HCT116 (cell line): ENCODE data around the gene YKT6. TPM values are rescaled to one million over a fixed set of nuclear protein-coding genes. Genes with fewer than 3 reads are reported as not detected.

ENCODE experiments used
- ATAC-seq: fragments of 200-7000 bp; cut with Tn5 transposase; 2 replicates; pipeline ENCODE4 v1.9.1; 2020; ENCODE audit warnings: mild to moderate bottlenecking, moderate library complexity
- BruUV-seq: library from RNA; stranded (reverse); fragments of 400-500 nt; replicated peaks from 2 replicates; lab custom pipeline; 2021; lab: Mats Ljungman, UMichigan
- CTCF ChIA-PET: fragments of 300-600 bp; sonication (Branson Sonifier 250); formaldehyde crosslinking; loops from one replicate; lab custom pipeline; 2021; ENCODE audit warnings: antibody characterized with exemption; lab: Charles Lee
- POLR2A ChIA-PET: fragments of 300-600, 350-600 bp; sonication (Branson Sonifier 250); formaldehyde crosslinking; loops from one replicate; lab custom pipeline; 2021; ENCODE audit warnings: antibody characterized with exemption; lab: Charles Lee
- RAD21 ChIA-PET, 2 experiments: fragments of 300-600 bp; sonication (Branson Sonifier 250); formaldehyde crosslinking; loops; one replicate each; lab custom pipeline; 2023; ENCODE audit warnings: low total read pairs in 2 of 2; ENCODE audit not compliant: uncharacterized antibody in 2 of 2, unreplicated experiment in 2 of 2, low non-redundant PET in 1 of 2; lab: Charles Lee
- DNase-seq: peaks from one replicate; pipeline ENCODE4 v3.0.0-alpha.2; 2010; ENCODE audit warnings: low read depth, low spot score
- H2AFZ ChIP-seq: fragments of 200-600 bp; shearing (Covaris generic), sonication (generic); 2 replicates; pipeline ENCODE4 v1.6.1; 2017; ENCODE audit warnings: low read depth, mixed run types, mixed read lengths, antibody characterized with exemption, low read length; ENCODE audit not compliant: poor library complexity, severe bottlenecking
- H3K27ac ChIP-seq: 2 replicates; pipeline ENCODE4 v1.5.1; 2012; ENCODE audit warnings: low read depth, low read length
- H3K27me3 ChIP-seq: fragments of 200-600 bp; sonication (generic); 2 replicates; pipeline ENCODE4 v1.6.1; 2016; ENCODE audit warnings: mixed run types, low read length, mixed read lengths; ENCODE audit not compliant: insufficient read depth
- H3K36me3 ChIP-seq, 2 experiments: fragments of 200-500 bp in 1 of 2; fragments of 200-600 bp in 1 of 2; sonication (Bioruptor generic) in 1 of 2; sonication (generic) in 1 of 2; 2 replicates each; pipeline versions ENCODE4 v1.5.1 to v1.6.1; 2014 to 2016; ENCODE audit warnings: low read length in 2 of 2, inconsistent platforms in 1 of 2, mixed read lengths in 1 of 2, mixed run types in 1 of 2; ENCODE audit not compliant: insufficient read depth in 2 of 2, control insufficient read depth in 1 of 2
- H3K4me1 ChIP-seq, 2 experiments: fragments of 200-600 bp in 1 of 2; sonication (generic) in 1 of 2; 2 replicates each; pipeline versions ENCODE4 v1.5.1 to v1.6.1; 2012 to 2017; ENCODE audit warnings: low read length in 2 of 2, inconsistent platforms in 1 of 2, mild to moderate bottlenecking in 1 of 2, mixed read lengths in 1 of 2, mixed run types in 1 of 2, moderate library complexity in 1 of 2; ENCODE audit not compliant: insufficient read depth in 2 of 2, control insufficient read depth in 1 of 2
- H3K4me2 ChIP-seq: fragments of 200-600 bp; sonication (generic); 2 replicates; pipeline ENCODE4 v1.6.1; 2017; ENCODE audit warnings: mixed run types, low read length, mixed read lengths
- H3K4me3 ChIP-seq, 2 experiments: fragments of 200-600 bp in 1 of 2; sonication (generic) in 1 of 2; replicated peaks in 1 of 2; 2 replicates each; pipeline ENCODE4 v1.5.1; 2011 to 2016; ENCODE audit warnings: low read length in 2 of 2, control low read depth in 1 of 2, low read depth in 1 of 2, mild to moderate bottlenecking in 1 of 2, mixed read lengths in 1 of 2, mixed run types in 1 of 2
- H3K79me2 ChIP-seq: fragments of 200-600 bp; sonication (generic); 2 replicates; pipeline ENCODE4 v1.6.1; 2017; ENCODE audit warnings: mild to moderate bottlenecking, mixed run types, low read length, moderate library complexity, mixed read lengths; ENCODE audit not compliant: insufficient read depth
- H3K9ac ChIP-seq: fragments of 200-600 bp; sonication (generic); 2 replicates; pipeline ENCODE4 v1.6.1; 2016; ENCODE audit warnings: low read length, mixed read lengths
- H3K9me2 ChIP-seq: fragments of 200-600 bp; sonication (generic), shearing (Covaris generic); 2 replicates; pipeline ENCODE4 v1.6.1; 2017; ENCODE audit warnings: mixed run types, mild to moderate bottlenecking, moderate library complexity; ENCODE audit not compliant: insufficient read depth
- H3K9me3 ChIP-seq, 2 experiments: fragments of 200-500 bp in 1 of 2; fragments of 200-600 bp in 1 of 2; sonication (Bioruptor generic) in 1 of 2; sonication (generic) in 1 of 2; 2 replicates each; pipeline ENCODE4 v1.6.1; 2014 to 2017; ENCODE audit warnings: low read length in 2 of 2, mixed read lengths in 2 of 2, inconsistent platforms in 1 of 2, low read depth in 1 of 2, mild to moderate bottlenecking in 1 of 2, mixed run types in 1 of 2, moderate library complexity in 1 of 2; ENCODE audit not compliant: control insufficient read depth in 1 of 2, insufficient read depth in 1 of 2
- H4K20me1 ChIP-seq: fragments of 200-600 bp; sonication (generic), shearing (Covaris generic); 2 replicates; pipeline ENCODE4 v1.6.1; 2017; ENCODE audit warnings: mixed run types, mild to moderate bottlenecking, moderate library complexity; ENCODE audit not compliant: insufficient read depth
- ATF3 ChIP-seq: IDR thresholded peaks from 2 replicates; pipeline ENCODE4 v1.6.1; 2012
- CBX3 ChIP-seq: IDR thresholded peaks from 2 replicates; pipeline ENCODE4 v1.6.1; 2012; ENCODE audit warnings: low read depth
- CEBPB ChIP-seq: IDR thresholded peaks from 2 replicates; pipeline ENCODE4 v1.6.1; 2012; ENCODE audit warnings: low read depth
- EGR1 ChIP-seq: IDR thresholded peaks from 2 replicates; pipeline ENCODE4 v1.6.1; 2012; ENCODE audit warnings: low read depth
- ELF1 ChIP-seq: IDR thresholded peaks from 2 replicates; pipeline ENCODE4 v1.6.1; 2012; ENCODE audit warnings: low read depth, borderline replicate concordance
- EZH2 ChIP-seq: fragments of 200-600 bp; sonication (generic); IDR thresholded peaks from 2 replicates; pipeline ENCODE4 v1.6.1; 2017; ENCODE audit warnings: antibody characterized with exemption, mixed run types
- JUND ChIP-seq: IDR thresholded peaks from 2 replicates; pipeline ENCODE4 v1.6.1; 2012
- REST ChIP-seq: IDR thresholded peaks from 2 replicates; pipeline ENCODE4 v1.6.1; 2012; ENCODE audit warnings: low read depth
- SP1 ChIP-seq: IDR thresholded peaks from 2 replicates; pipeline ENCODE4 v1.6.1; 2012; ENCODE audit warnings: low read depth
- SRF ChIP-seq: IDR thresholded peaks from 2 replicates; pipeline ENCODE4 v1.6.1; 2012; ENCODE audit warnings: low read depth
- TCF7L2 ChIP-seq: IDR thresholded peaks from 2 replicates; pipeline ENCODE4 v1.7.0; 2011; ENCODE audit warnings: borderline replicate concordance, inconsistent platforms; ENCODE audit not compliant: insufficient read depth, insufficient read length; ENCODE audit errors: extremely low read depth
- YY1 ChIP-seq: IDR thresholded peaks from 2 replicates; pipeline ENCODE4 v1.6.1; 2011; ENCODE audit warnings: low read length, low read depth, moderate library complexity, mild to moderate bottlenecking; ENCODE audit not compliant: insufficient replicate concordance; ENCODE audit errors: extremely low read depth
- ZBTB33 ChIP-seq: IDR thresholded peaks from 2 replicates; pipeline ENCODE4 v1.6.1; 2011; ENCODE audit warnings: mild to moderate bottlenecking, low read length, moderate library complexity; ENCODE audit not compliant: insufficient replicate concordance; ENCODE audit errors: extremely low read depth
- ZFX ChIP-seq: fragments of 450-650 bp; IDR thresholded peaks from 2 replicates; pipeline ENCODE4 v1.6.1; 2017
- ZNF274 ChIP-seq: fragments of 200-500 bp; sonication (Bioruptor generic); IDR thresholded peaks from 2 replicates; pipeline ENCODE4 v1.6.1; 2014; ENCODE audit warnings: mild to moderate bottlenecking, low read depth, low read length, inconsistent platforms
- intact Hi-C: fragments of 100-400 bp; cut with micrococcal nuclease; formaldehyde crosslinking; loops from 2 replicates; pipeline ENCODE4 v1.10.0; 2022
- total RNA-seq: library from RNA; stranded (reverse); gene quantifications from one replicate; pipeline ENCODE4 v1.2.1, GENCODE V29; 2021; ENCODE audit not compliant: unreplicated experiment
- TF ChIP-seq, protein P1 (sequence below), 3 experiments: fragments of 200-600 bp in 1 of 3; sonication (generic) in 1 of 3; IDR thresholded peaks in 2 of 3; conservative IDR thresholded peaks in 1 of 3; 2 replicates each; pipeline ENCODE4 v1.5.1; 2012 to 2017; ENCODE audit warnings: low read depth in 2 of 3, low read length in 2 of 3, antibody characterized with exemption in 1 of 3, borderline replicate concordance in 1 of 3, control low read depth in 1 of 3, mild to moderate bottlenecking in 1 of 3, mixed read lengths in 1 of 3, mixed run types in 1 of 3, moderate library complexity in 1 of 3; ENCODE audit not compliant: insufficient read depth in 1 of 3

The YKT6 gene
- total RNA-seq, 1 experiment from 2014 or later = 84.8 TPM

DNA sequence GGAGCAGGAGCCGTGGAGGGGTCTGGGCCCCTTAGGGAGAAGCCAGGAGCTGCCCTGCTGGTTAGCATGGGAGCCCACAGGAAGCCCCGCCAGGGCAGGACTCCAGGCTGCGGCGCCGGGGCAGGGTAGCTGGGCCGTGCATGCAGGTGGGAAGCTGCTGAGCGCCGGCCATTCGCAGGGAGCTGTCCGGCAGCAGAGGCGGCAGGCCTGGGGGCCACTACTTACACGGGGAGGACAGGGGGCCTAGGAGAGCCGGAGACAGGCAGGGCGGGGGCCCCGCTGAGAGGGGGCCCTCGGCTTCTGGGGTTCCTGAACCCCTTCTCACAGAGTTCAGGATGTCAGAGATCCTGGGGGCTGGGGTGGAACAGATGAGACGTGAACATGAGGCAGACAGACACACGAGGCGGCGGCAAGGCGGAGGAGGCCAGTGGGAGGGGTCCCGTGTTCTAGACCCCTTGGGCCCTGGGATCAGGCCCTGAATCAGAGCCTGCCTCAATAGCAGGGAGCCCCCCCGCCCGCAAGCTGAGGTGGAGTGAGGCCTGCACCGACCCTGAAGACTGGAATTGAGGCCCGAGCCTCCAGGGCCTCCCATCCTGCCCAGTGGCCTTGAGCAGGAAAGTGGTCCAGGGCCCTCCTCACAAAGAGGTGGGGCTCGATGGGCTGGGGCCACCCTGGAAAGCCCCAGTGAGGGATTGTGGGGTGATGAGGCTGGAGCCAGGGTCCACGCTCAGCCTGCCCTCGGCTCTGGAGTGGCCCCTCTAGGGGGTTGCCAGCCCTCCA lies 28.0 kb downstream of the YKT6 start:
- no peaks in the 10 kb centered on the region for H4K20me1 ChIP-seq
- TF ChIP-seq ELF1 (no peak), CBX3 (no peak), REST (no peak), JUND (no peak), YY1 (no peak), ZBTB33 (no peak), ZNF274 (no peak), TCF7L2 (no peak), ATF3 (no peak), EZH2 (no peak), CEBPB (no peak), ZFX (no peak), EGR1 (no peak), SP1 (no peak), SRF (no peak)
- TF ChIP-seq, protein P1, sequence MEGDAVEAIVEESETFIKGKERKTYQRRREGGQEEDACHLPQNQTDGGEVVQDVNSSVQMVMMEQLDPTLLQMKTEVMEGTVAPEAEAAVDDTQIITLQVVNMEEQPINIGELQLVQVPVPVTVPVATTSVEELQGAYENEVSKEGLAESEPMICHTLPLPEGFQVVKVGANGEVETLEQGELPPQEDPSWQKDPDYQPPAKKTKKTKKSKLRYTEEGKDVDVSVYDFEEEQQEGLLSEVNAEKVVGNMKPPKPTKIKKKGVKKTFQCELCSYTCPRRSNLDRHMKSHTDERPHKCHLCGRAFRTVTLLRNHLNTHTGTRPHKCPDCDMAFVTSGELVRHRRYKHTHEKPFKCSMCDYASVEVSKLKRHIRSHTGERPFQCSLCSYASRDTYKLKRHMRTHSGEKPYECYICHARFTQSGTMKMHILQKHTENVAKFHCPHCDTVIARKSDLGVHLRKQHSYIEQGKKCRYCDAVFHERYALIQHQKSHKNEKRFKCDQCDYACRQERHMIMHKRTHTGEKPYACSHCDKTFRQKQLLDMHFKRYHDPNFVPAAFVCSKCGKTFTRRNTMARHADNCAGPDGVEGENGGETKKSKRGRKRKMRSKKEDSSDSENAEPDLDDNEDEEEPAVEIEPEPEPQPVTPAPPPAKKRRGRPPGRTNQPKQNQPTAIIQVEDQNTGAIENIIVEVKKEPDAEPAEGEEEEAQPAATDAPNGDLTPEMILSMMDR (IDR thresholded peaks at IDR 0.05 in 2 of 3, conservative IDR thresholded peaks at IDR 0.05 in 1 of 3; ENCODE audit: borderline replicate concordance in 1 of 3, insufficient read depth in 1 of 3, low read depth in 2 of 3, low read length in 2 of 3) = no peak
- TF ChIP-seq, all 23 proteins: peak for 0
- CTCF ChIA-PET = no interaction called here
- POLR2A ChIA-PET = no interaction called here
- Histone ChIP-seq H3K27me3 (no peaks in the 10 kb centered on the region), H3K9ac (no peak overlapping the region), H3K27ac (no peak overlapping the region), H3K9me2 (no peaks in the 10 kb centered on the region), H3K9me3 (no peaks in the 10 kb centered on the region), H2AFZ (no peak overlapping the region), H3K79me2 (no peaks in the 10 kb centered on the region), H3K4me3 (no peak overlapping the region), H3K36me3 (no peaks in the 10 kb centered on the region), H3K4me2 (no peak overlapping the region), H3K4me1 (no peaks in the 10 kb centered on the region)
- intact Hi-C loops = no loop called here
- RAD21 ChIA-PET = no interaction called here
- ATAC-seq (no peak), DNase-seq (no peak)
- no TSS peak for BruUV-seq
